ENCODE data around the gene CHCHD6. TPM values are rescaled to one million over a fixed set of nuclear protein-coding genes. Genes with fewer than 3 reads are reported as not detected.

CHCHD6 gene
- total RNA-seq, 1 experiment from 2014 or later, result 21.7 TPM

- no peaks in the 10 kb centered on the region for H3K36me3 ChIP-seq
- no peak overlapping the region for H3K27ac ChIP-seq
- H3K4me3 ChIP-seq, result no peak overlapping the region
- H3K27me3 ChIP-seq (replicated peaks), result no peaks in the 10 kb centered on the region
- no peak for DNase-seq (ENCODE audit: low read depth in 1 of 2, low spot score in 2 of 2)
- H3K9me3 ChIP-seq (replicated peaks), result no peaks in the 10 kb centered on the region
- H3K4me1 ChIP-seq (replicated peaks), result peaks cover 59% of the 10 kb centered on the region
These were observed 210.2 kb downstream of the CHCHD6 start for GRCh38 chr3:126914226-126914625.

DNA sequence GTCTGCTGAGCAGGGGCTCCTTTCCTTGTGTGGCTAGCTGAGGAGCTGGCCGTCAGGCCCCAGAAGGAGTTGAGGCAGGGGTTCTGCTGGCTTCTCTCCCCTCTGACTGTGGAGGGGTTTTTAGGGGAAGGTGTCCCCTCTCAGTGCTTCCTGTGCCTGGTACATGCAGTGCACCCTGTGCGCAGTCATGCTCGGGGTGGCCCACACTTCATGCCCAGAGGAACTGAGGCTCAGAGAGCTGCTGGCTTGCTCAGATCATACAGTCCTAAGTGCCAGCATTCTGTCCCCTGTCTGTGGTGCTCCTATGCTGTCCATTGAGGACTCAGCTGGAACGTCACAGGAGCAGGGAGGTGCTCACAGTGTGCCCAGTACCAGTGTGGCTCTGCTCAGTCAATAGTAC lies 211.0 kb downstream of the CHCHD6 start:
- H3K4me1 ChIP-seq (replicated peaks), result peaks cover 51% of the 10 kb centered on the region
- no peak for DNase-seq (ENCODE audit: low read depth in 1 of 2, low spot score in 2 of 2)
- H3K27ac ChIP-seq, result no peak overlapping the region
- H3K9me3 ChIP-seq (replicated peaks), result no peaks in the 10 kb centered on the region
- no peaks in the 10 kb centered on the region for H3K27me3 ChIP-seq (replicated peaks)
- no peaks in the 10 kb centered on the region for H3K36me3 ChIP-seq
- H3K4me3 ChIP-seq, result no peak overlapping the region

- DNase-seq (ENCODE audit: low read depth in 1 of 2, low spot score in 2 of 2), result no peak
- no peak overlapping the region for H3K4me3 ChIP-seq
- no peaks in the 10 kb centered on the region for H3K36me3 ChIP-seq
- no peaks in the 10 kb centered on the region for H3K27me3 ChIP-seq (replicated peaks)
- H3K4me1 ChIP-seq (replicated peaks), result peaks cover 41% of the 10 kb centered on the region
- H3K27ac ChIP-seq, result no peak overlapping the region
- no peaks in the 10 kb centered on the region for H3K9me3 ChIP-seq (replicated peaks)
These were observed 212.5 kb downstream of the CHCHD6 start for GRCh38 chr3:126916546-126916945.

DNA sequence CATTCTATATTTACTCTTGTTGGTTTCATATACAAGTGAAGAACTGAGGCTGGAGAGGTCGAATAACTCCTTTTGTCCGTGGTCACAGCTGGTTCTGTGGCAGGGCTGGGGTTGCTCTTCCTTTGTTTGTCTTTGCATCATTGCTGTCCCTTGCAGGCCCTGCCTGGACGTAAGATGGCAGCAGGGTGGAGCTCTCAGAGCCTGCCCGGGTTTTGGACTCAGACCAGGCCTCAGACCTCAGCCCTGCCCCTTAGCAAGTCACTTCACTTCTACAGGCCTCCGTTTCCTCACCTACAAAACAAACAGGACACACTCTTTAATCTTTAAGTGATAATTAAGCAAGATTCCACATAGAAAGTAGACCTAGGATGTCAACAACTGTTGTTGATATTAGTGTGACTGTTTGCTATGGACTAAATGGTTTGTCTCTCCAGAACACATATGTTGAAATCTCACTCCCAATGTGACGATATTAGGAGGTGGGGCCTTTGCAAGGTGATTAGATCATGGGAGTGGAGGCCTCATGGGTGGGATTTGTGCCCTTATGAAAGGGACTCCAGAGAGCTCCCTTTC lies 213.3 kb downstream of the CHCHD6 start:
- Histone ChIP-seq H3K9me3 (replicated peaks) (no peaks in the 10 kb centered on the region), H3K4me1 (replicated peaks) (peaks cover 34% of the 10 kb centered on the region), H3K27ac (no peak overlapping the region), H3K4me3 (no peak overlapping the region), H3K27me3 (replicated peaks) (no peaks in the 10 kb centered on the region), H3K36me3 (no peaks in the 10 kb centered on the region)
- no peak for DNase-seq (ENCODE audit: low read depth in 1 of 2, low spot score in 2 of 2)

DNA sequence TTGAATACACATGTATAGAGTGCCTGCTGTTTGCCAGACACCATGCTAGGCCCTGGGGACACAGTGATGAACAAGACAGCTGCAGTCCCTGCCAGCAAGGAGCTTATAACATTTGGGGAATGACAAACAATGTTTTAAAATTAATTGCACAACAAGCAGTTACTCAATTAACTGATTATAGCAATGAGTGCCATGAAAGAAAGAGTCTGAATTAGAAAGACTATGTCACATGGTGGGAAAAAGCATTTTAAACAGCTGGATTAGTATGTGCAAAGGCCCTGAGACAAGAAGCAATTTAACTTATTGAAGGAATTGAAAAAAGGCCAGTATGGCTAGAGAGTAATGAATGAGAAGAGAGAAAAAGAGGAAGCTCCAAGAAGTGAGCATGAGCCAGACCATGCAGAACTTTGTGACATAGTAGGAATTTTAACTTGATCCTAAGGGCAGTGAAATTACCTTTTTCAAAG lies 214.3 kb downstream of the CHCHD6 start:
- H3K27me3 ChIP-seq (replicated peaks), result no peaks in the 10 kb centered on the region
- no peak for DNase-seq (ENCODE audit: low read depth in 1 of 2, low spot score in 2 of 2)
- no peak overlapping the region for H3K4me3 ChIP-seq
- H3K4me1 ChIP-seq (replicated peaks), result peaks cover 25% of the 10 kb centered on the region
- H3K36me3 ChIP-seq, result no peaks in the 10 kb centered on the region
- no peak overlapping the region for H3K27ac ChIP-seq
- H3K9me3 ChIP-seq (replicated peaks), result no peaks in the 10 kb centered on the region

DNA sequence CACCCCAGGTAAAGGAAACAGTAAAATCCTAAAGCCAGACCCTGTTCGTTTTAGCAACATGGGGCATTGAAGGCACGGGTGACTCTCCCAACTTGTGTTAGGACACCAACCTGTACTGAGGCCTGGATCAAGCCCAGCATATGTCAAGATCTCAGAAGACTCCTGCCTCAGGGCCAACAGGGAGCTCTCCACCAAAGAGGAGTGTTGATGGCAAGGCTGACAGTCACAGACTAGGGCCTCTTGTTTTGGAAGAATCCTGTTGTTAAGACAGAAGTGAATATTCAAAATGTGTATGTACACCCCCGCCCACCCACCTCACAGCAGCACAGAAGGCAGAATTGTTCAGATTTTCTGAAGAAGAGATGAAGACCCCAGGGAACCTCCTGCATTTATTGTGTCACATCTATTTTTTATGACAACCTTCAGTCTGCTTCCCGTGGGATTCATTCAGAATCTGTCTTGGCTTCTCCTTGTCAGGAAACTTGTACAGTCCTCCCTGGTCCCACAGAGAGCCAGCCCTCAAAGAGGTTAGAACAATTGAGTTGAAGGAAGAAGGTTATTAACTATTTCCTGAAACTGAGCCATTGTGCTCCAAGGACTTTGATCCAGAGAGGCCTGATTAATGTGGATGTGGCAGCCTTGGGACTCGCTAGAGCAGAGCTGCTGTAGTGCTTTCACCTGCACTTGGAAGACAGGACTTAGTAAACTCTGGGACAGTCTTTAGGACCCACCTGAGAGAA lies 217.2 kb downstream of the CHCHD6 start:
- no peaks in the 10 kb centered on the region for H3K27me3 ChIP-seq (replicated peaks)
- no peak overlapping the region for H3K4me3 ChIP-seq
- DNase-seq (ENCODE audit: low read depth in 1 of 2, low spot score in 2 of 2), result no peak
- peaks cover 29% of the 10 kb centered on the region for H3K4me1 ChIP-seq (replicated peaks)
- H3K36me3 ChIP-seq, result no peaks in the 10 kb centered on the region
- no peaks in the 10 kb centered on the region for H3K9me3 ChIP-seq (replicated peaks)
- H3K27ac ChIP-seq, result no peak overlapping the region

DNA sequence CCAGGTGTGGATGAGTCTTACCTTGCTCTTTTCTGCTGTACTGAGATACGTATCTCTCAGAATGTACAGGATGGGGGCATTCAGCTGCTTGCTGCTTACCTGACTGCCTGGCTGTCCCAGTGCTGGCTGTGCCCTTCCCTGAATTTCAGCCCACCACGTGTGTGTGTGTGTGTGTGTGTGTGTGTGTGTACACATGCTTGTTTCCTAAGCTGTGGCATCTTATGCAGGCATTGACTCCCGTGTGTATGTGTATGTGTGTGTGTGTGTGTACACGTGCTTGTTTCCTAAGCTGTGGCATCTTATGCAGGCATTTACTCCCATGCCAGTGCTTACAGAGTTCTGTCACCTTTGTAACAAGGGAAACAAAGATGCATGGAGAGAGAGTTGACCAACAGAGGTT lies 218.4 kb downstream of the CHCHD6 start:
- H3K4me3 ChIP-seq, result no peak overlapping the region
- no peak for DNase-seq (ENCODE audit: low read depth in 1 of 2, low spot score in 2 of 2)
- peaks cover 35% of the 10 kb centered on the region for H3K4me1 ChIP-seq (replicated peaks)
- no peaks in the 10 kb centered on the region for H3K36me3 ChIP-seq
- H3K27ac ChIP-seq, result no peak overlapping the region
- H3K9me3 ChIP-seq (replicated peaks), result no peaks in the 10 kb centered on the region
- H3K27me3 ChIP-seq (replicated peaks), result no peaks in the 10 kb centered on the region

GRCh38 chr3:126923423-126923822 lies 219.4 kb downstream of the CHCHD6 start:
- Histone ChIP-seq H3K27me3 (replicated peaks) (no peaks in the 10 kb centered on the region), H3K27ac (no peak overlapping the region), H3K9me3 (replicated peaks) (no peaks in the 10 kb centered on the region), H3K4me1 (replicated peaks) (peaks cover 40% of the 10 kb centered on the region), H3K4me3 (no peak overlapping the region), H3K36me3 (no peaks in the 10 kb centered on the region)
- DNase-seq (ENCODE audit: low read depth in 1 of 2, low spot score in 2 of 2), result no peak

- Histone ChIP-seq H3K4me3 (no peak overlapping the region), H3K27me3 (replicated peaks) (no peaks in the 10 kb centered on the region), H3K36me3 (no peaks in the 10 kb centered on the region), H3K4me1 (replicated peaks) (peaks cover 40% of the 10 kb centered on the region), H3K9me3 (replicated peaks) (no peaks in the 10 kb centered on the region), H3K27ac (no peak overlapping the region)
- DNase-seq (ENCODE audit: low read depth in 1 of 2, low spot score in 2 of 2), result no peak
These were observed 219.9 kb downstream of the CHCHD6 start for GRCh38 chr3:126923895-126924294.

DNA sequence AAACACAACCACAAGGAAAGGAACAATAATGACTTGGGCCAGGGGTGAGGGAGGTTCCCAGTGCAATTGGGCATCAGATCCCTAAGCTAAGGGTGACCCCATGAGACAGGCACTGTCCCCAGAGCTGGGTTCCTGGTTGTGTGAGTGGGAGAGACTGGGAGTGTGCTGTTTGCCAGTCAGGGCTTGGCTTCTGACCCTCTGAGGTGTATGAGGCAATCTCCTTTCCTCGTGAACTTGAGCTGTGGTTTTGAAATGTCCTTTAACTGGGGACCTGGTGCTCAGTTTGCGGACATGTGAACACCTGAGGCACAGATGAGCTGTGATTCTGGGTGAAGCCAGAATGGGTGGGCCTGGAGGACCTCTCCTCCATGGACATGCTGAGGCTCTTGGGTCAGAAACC lies 220.4 kb downstream of the CHCHD6 start:
- Histone ChIP-seq H3K27me3 (replicated peaks) (no peaks in the 10 kb centered on the region), H3K9me3 (replicated peaks) (no peaks in the 10 kb centered on the region), H3K27ac (no peak overlapping the region), H3K36me3 (no peaks in the 10 kb centered on the region), H3K4me3 (no peak overlapping the region), H3K4me1 (replicated peaks) (peaks cover 40% of the 10 kb centered on the region)
- DNase-seq (ENCODE audit: low read depth in 1 of 2, low spot score in 2 of 2), result no peak

DNA sequence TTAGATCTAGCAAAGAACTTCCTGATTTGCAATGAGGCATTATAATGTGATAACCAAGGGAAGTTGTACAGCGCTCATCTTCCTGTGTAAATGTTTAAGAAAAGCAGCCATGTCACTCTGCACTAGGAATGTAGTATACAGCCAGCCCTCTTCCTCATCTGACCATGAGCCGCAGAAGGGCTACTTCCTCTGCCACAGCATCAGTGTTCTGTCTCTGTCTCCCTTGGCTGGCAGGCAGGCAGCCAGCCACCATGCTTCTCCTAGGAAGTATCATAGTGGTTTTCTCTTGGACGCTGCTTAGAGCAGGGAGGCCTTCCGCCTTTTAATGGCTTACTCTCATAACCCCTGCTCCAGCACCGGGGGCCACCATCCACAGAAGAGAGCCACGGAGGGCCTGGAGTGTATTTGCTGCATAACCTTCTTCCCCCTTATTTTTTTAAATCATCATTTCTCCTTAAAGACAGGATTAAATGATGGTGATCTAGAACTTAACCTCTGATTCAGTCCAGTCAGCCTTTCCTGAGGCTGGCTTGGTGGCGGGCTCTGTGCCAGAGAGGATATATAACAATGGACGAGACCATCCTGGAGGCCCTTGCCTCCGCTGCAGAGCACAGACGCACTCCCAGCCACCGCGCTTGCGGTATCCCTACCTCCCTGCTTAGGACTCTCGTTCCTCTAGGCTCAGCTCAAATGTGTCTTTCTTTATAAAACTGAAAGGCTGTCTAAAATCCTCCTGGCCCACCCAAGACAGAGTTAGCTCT lies 221.6 kb downstream of the CHCHD6 start:
- Histone ChIP-seq H3K4me3 (no peak overlapping the region), H3K27ac (peak overlapping the region; percentile 14; the same call in 1 of the 2 replicates), H3K27me3 (replicated peaks) (no peaks in the 10 kb centered on the region), H3K36me3 (no peaks in the 10 kb centered on the region), H3K4me1 (replicated peaks) (peaks cover 40% of the 10 kb centered on the region), H3K9me3 (replicated peaks) (no peaks in the 10 kb centered on the region)
- DNase-seq (ENCODE audit: low read depth in 1 of 2, low spot score in 2 of 2), result peak; percentile 42 to 54

DNA sequence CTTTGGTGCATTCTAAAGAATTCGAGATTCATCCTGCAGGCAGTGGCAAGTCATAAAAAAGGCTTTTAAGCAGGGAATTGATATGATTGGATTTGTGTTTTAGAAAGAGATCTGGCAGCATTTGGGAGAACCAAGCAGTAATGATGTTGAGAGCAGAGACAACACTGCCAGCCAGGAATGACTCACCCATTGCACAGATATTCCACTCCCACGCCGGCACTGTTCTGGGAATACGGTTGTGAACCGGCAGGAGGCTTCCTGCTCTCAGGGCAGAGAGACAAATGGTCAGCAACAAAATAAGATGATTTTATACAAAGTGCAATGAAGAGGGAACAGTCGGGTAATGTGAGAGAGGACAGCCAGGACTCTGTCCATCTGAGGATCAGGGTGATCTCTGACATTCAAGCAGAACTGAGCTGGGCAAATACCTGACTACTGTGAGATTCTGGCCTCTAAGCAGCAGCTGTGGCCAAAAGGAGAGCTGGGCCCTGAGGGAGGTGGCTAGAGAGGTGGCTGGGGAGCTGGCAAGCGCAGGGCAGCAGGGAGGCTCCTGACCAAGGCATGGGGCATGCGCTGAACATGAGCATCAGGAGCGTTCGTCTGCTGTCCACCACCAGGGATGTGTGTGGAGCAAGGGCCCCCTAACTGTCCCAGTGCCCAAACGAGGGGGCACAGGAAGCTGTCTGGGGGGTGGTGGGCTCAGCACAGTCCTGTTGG lies 222.8 kb downstream of the CHCHD6 start:
- Histone ChIP-seq H3K4me3 (no peak overlapping the region), H3K36me3 (no peaks in the 10 kb centered on the region), H3K27ac (peak overlapping the region; percentile 64), H3K27me3 (replicated peaks) (no peaks in the 10 kb centered on the region), H3K4me1 (replicated peaks) (peaks cover 47% of the 10 kb centered on the region), H3K9me3 (replicated peaks) (no peaks in the 10 kb centered on the region)
- DNase-seq (ENCODE audit: low read depth in 1 of 2, low spot score in 2 of 2), result peak; percentile 62 to 75

DNA sequence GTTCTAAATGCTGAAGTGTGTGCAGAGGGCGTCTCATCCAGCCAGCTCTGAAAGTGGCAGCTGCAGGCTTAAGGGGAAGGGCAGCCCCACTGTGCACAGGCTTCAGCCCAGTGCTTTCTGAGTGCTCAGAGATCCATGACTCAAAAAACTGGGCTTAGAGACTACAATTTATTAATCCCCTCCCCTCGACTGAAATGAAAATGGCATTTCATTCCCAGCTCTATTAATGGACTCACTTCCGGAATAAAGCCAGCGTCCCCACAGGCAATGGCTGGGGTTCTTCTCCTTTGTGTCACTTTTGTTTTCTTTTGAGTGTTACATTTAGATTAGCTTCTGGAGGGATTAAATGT lies 223.3 kb downstream of the CHCHD6 start:
- no peaks in the 10 kb centered on the region for H3K27me3 ChIP-seq (replicated peaks)
- H3K4me3 ChIP-seq, result no peak overlapping the region
- DNase-seq (ENCODE audit: low read depth in 1 of 2, low spot score in 2 of 2), result no peak
- peak overlapping the region; percentile 64 for H3K27ac ChIP-seq
- peaks cover 52% of the 10 kb centered on the region for H3K4me1 ChIP-seq (replicated peaks)
- no peaks in the 10 kb centered on the region for H3K9me3 ChIP-seq (replicated peaks)
- no peaks in the 10 kb centered on the region for H3K36me3 ChIP-seq

- Histone ChIP-seq H3K36me3 (no peaks in the 10 kb centered on the region), H3K27ac (no peak overlapping the region), H3K27me3 (replicated peaks) (no peaks in the 10 kb centered on the region), H3K4me1 (replicated peaks) (peaks cover 57% of the 10 kb centered on the region), H3K4me3 (no peak overlapping the region), H3K9me3 (replicated peaks) (no peaks in the 10 kb centered on the region)
- peak in 1 of 2 experiments; percentile 32 for DNase-seq (ENCODE audit: low read depth in 1 of 2, low spot score in 2 of 2)
These were observed 223.8 kb downstream of the CHCHD6 start for GRCh38 chr3:126927846-126928245.

Measured in SJSA1 (cell line).